ACHN (cell line): ENCODE measurements around the gene PROX1.

Experiments
- DNase-seq: peaks from one replicate; pipeline ENCODE4 v3.0.0-alpha.2; 2015
- in situ Hi-C: cut with HindIII; loops from 2 replicates; pipeline ENCODE4 v1.10.0; 2017; ENCODE audit warnings: low sequenced_read_pairs, low pct_ligation_motif_present, low pct_unique_long_range_greater_than_20kb

The PROX1 gene

GRCh38 chr1:213977909-213978308 is 9.9 kb upstream of the PROX1 start:
- in situ Hi-C loops, result no loop called here
- no peak for DNase-seq

GRCh38 chr1:213979751-213980586 is 7.8 kb upstream of the PROX1 start:
- no peak for DNase-seq
- in situ Hi-C loops, result no loop called here

GRCh38 chr1:213980906-213981305 is 6.9 kb upstream of the PROX1 start:
- in situ Hi-C loops, result no loop called here

GRCh38 chr1:213982289-213982671 is 5.5 kb upstream of the PROX1 start:
- DNase-seq, result no peak
- in situ Hi-C loops, result no loop called here

More at GRCh38 chr1:213980906-213981305, 6.9 kb upstream of the PROX1 start:
- no peak for DNase-seq

GRCh38 chr1:213982672-213983492 is 4.9 kb upstream of the PROX1 start:
- in situ Hi-C loops, result no loop called here
- no peak for DNase-seq

- in situ Hi-C loops, result no loop called here
- DNase-seq, result no peak
Observed at GRCh38 chr1:213983493-213984386, 4.0 kb upstream of the PROX1 start.

- no peak for DNase-seq
- in situ Hi-C loops, result no loop called here
Observed at GRCh38 chr1:213984387-213985208, 3.2 kb upstream of the PROX1 start.

- DNase-seq, result no peak
- in situ Hi-C loops, result no loop called here
Observed at GRCh38 chr1:213985209-213986019, 2.4 kb upstream of the PROX1 start.

- no peak for DNase-seq
- in situ Hi-C loops, result no loop called here
Observed at GRCh38 chr1:213986020-213986924, 1.5 kb upstream of the PROX1 start.

GRCh38 chr1:213986925-213987250 is 885 bp upstream of the PROX1 start:
- in situ Hi-C loops, result no loop called here
- no peak for DNase-seq

- in situ Hi-C loops, result no loop called here
- DNase-seq, result no peak
Observed at GRCh38 chr1:213987422-213987926, 299 bp upstream of the PROX1 start.

- in situ Hi-C loops, result no loop called here
- peak; percentile 17 for DNase-seq
Observed at GRCh38 chr1:213988507-213989001, 781 bp downstream of the PROX1 start.

GRCh38 chr1:213989002-213989855 is 1.5 kb downstream of the PROX1 start:
- no peak for DNase-seq
- in situ Hi-C loops, result no loop called here

- DNase-seq, result no peak
- in situ Hi-C loops, result no loop called here
Observed at GRCh38 chr1:213993929-213994328, 6.2 kb downstream of the PROX1 start.

- DNase-seq, result no peak
- in situ Hi-C loops, result no loop called here
Observed at GRCh38 chr1:213994888-213995287, 7.1 kb downstream of the PROX1 start.
